CD4-positive, alpha-beta T cell treated with Interferon gamma for 1 hour (primary cell): Measurements from ENCODE around the gene AUTS2.

Experiments used
- DNase-seq: peaks from one replicate; pipeline ENCODE4 v3.0.0-alpha.2; 2020

Gene AUTS2

GRCh38 chr7:70098905-70099672, 500.8 kb downstream of the AUTS2 start:
- DNase-seq, result no peak

- no peak for DNase-seq
Observed at GRCh38 chr7:70104243-70104642, 506.0 kb downstream of the AUTS2 start.

- DNase-seq, result no peak
Observed at GRCh38 chr7:70113078-70113477, 514.8 kb downstream of the AUTS2 start.

GRCh38 chr7:70113536-70113935, 515.3 kb downstream of the AUTS2 start:
- DNase-seq, result no peak

- DNase-seq, result no peak
Observed at GRCh38 chr7:70114806-70115205, 516.5 kb downstream of the AUTS2 start.

- DNase-seq, result no peak
Observed at GRCh38 chr7:70116244-70116643, 518.0 kb downstream of the AUTS2 start.

GRCh38 chr7:70116867-70117266, 518.6 kb downstream of the AUTS2 start:
- DNase-seq, result no peak

GRCh38 chr7:70120851-70121250, 522.6 kb downstream of the AUTS2 start:
- DNase-seq, result no peak

- DNase-seq, result no peak
Observed at GRCh38 chr7:70131817-70132216, 533.5 kb downstream of the AUTS2 start.

GRCh38 chr7:70132226-70132851, 534.1 kb downstream of the AUTS2 start:
- no peak for DNase-seq

GRCh38 chr7:70132852-70133690, 534.8 kb downstream of the AUTS2 start:
- no peak for DNase-seq

- no peak for DNase-seq
Observed at GRCh38 chr7:70134029-70134770, 535.9 kb downstream of the AUTS2 start.

GRCh38 chr7:70135656-70136055, 537.4 kb downstream of the AUTS2 start:
- DNase-seq, result no peak

GRCh38 chr7:70137126-70137525, 538.9 kb downstream of the AUTS2 start:
- DNase-seq, result no peak

- no peak for DNase-seq
Observed at GRCh38 chr7:70142247-70142932, 544.1 kb downstream of the AUTS2 start.

- DNase-seq, result no peak
Observed at GRCh38 chr7:70143075-70144044, 545.1 kb downstream of the AUTS2 start.

GRCh38 chr7:70148997-70149396, 550.7 kb downstream of the AUTS2 start:
- DNase-seq, result no peak

GRCh38 chr7:70152313-70152712, 554.0 kb downstream of the AUTS2 start:
- no peak for DNase-seq

GRCh38 chr7:70153933-70154332, 555.7 kb downstream of the AUTS2 start:
- no peak for DNase-seq

- DNase-seq, result no peak
Observed at GRCh38 chr7:70154521-70155180, 556.4 kb downstream of the AUTS2 start.

- DNase-seq, result no peak
Observed at GRCh38 chr7:70156057-70156456, 557.8 kb downstream of the AUTS2 start.
